Prostate gland (tissue), 2 donors: ENCODE data around the gene APBA2. TPM values are rescaled to one million over a fixed set of nuclear protein-coding genes. Genes with fewer than 3 reads are reported as not detected.

Experiments
- DNase-seq: peaks from one replicate; pipeline ENCODE4 v3.0.0-alpha.2; 2019; ENCODE audit warnings: low spot score
- H3K27ac ChIP-seq, 2 donors: fragments of 200-600 bp; sonication (generic); 2 replicates each; pipeline ENCODE4 v1.5.1; 2017 to 2019
- H3K27me3 ChIP-seq: fragments of 200-600 bp; sonication (generic); replicated peaks from 2 replicates; pipeline ENCODE4 v1.5.1; 2019; ENCODE audit not compliant: insufficient read depth
- H3K36me3 ChIP-seq, 2 donors: fragments of 200-600 bp; sonication (generic); 1 replicate in 1 of 2; 2 replicates in 1 of 2; pipeline versions ENCODE4 v1.5.1 to v1.8.1; 2017 to 2019
- H3K4me1 ChIP-seq: fragments of 200-600 bp; sonication (generic); replicated peaks from 2 replicates; pipeline ENCODE4 v1.5.1; 2019
- H3K4me3 ChIP-seq, 2 donors: fragments of 200-600 bp; sonication (generic); 2 replicates each; pipeline ENCODE4 v1.5.1; 2017 to 2019
- H3K9me3 ChIP-seq: fragments of 200-600 bp; sonication (generic); 2 replicates; pipeline ENCODE4 v1.5.1; 2017
- POLR2A ChIP-seq: fragments of 450-650 bp; IDR thresholded peaks from one replicate; pipeline ENCODE4 v1.6.1; 2016; ENCODE audit warnings: antibody characterized with exemption, mild to moderate bottlenecking
- POLR2AphosphoS5 ChIP-seq: sonication (generic); formaldehyde crosslinking; IDR thresholded peaks from one replicate; pipeline ENCODE4 v1.6.1; 2017; ENCODE audit warnings: antibody characterized with exemption
- WGBS: methylation state at CpG from one replicate; pipeline ENCODE4 v1.1.5; 2018; 5-methylcytosine and 5-hydroxymethylcytosine counted together
- intact Hi-C: fragments of 100-400 bp; cut with DNase I; formaldehyde crosslinking; loops from one replicate; pipeline ENCODE4 v1.14.2; 2022
- total RNA-seq, 2 donors: library from RNA; depleted of rRNA; stranded (reverse); fragments of >200 nt; gene quantifications; one replicate each; pipeline ENCODE4 v1.1.0, GENCODE V29; 2016
- TF ChIP-seq, protein P1 (sequence below), 4 experiments: fragments of 200-600 bp in 2 of 4; fragments of 450-650 bp in 2 of 4; sonication (generic) in 2 of 4; IDR thresholded peaks; 1 replicate in 3 of 4; 2 replicates in 1 of 4; pipeline ENCODE4 v1.5.1; 2016 to 2019; ENCODE audit warnings: antibody characterized with exemption in 4 of 4, mild to moderate bottlenecking in 2 of 4, moderate library complexity in 2 of 4

The APBA2 gene
- total RNA-seq, 2 donors from 2014 or later: 2.6 to 25.3 TPM

DNA sequence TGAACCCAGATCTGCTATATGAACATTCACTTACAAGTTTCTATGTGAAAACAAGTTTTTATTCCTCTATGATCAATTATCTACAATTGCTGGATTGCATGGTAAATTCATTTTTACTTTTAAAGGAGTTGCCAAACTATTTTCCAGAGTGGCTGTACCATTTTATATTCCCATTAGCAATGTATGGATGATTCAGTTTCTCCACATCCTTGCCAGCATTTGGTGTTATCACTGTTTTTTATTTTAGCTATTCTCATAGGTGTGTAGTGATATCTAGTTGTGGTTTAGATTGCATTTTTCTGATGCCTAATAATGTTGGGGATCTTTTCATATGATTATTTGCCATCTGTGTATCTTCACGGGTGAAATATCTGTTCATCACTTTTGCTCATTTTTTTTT lies 78.3 kb downstream of the APBA2 start:
- Histone ChIP-seq H3K27ac (no peak overlapping the region), H3K4me1 (no peaks in the 10 kb centered on the region), H3K36me3 (no peaks in the 10 kb centered on the region), H3K27me3 (no peaks in the 10 kb centered on the region), H3K9me3 (no peaks in the 10 kb centered on the region), H3K4me3 (no peak overlapping the region)
- WGBS: 90% methylated on average over 1 of the region's 1 CpG
- intact Hi-C loops: no loop called here
- no peak for DNase-seq
- TF ChIP-seq POLR2AphosphoS5: no peak
- no peak for TF ChIP-seq POLR2A
- TF ChIP-seq, protein P1, sequence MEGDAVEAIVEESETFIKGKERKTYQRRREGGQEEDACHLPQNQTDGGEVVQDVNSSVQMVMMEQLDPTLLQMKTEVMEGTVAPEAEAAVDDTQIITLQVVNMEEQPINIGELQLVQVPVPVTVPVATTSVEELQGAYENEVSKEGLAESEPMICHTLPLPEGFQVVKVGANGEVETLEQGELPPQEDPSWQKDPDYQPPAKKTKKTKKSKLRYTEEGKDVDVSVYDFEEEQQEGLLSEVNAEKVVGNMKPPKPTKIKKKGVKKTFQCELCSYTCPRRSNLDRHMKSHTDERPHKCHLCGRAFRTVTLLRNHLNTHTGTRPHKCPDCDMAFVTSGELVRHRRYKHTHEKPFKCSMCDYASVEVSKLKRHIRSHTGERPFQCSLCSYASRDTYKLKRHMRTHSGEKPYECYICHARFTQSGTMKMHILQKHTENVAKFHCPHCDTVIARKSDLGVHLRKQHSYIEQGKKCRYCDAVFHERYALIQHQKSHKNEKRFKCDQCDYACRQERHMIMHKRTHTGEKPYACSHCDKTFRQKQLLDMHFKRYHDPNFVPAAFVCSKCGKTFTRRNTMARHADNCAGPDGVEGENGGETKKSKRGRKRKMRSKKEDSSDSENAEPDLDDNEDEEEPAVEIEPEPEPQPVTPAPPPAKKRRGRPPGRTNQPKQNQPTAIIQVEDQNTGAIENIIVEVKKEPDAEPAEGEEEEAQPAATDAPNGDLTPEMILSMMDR (IDR thresholded peaks at IDR 0.05): no peak

DNA sequence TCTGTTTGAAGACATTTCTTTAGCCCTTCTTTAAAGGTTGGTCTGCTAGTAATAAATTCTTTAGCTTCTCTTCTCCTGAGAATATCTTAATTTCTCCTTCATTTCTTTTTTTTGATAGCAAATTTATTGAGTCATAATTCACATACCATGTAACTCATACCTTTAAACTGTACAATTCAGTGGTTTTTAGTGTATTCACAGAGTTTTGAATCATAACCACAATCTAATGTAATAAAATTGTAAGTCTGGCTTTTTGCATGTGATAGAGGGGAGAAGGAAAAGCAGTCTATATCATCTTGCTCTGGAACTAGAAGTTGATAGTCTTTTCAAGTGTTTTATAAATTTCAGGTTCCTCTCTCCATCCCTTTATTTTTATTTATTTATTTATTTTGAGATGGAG lies 81.3 kb downstream of the APBA2 start:
- Histone ChIP-seq H3K9me3 (no peaks in the 10 kb centered on the region), H3K4me3 (no peak overlapping the region), H3K36me3 (no peaks in the 10 kb centered on the region), H3K27me3 (no peaks in the 10 kb centered on the region), H3K27ac (no peak overlapping the region), H3K4me1 (no peaks in the 10 kb centered on the region)
- intact Hi-C loops: no loop called here
- no peak for DNase-seq
- TF ChIP-seq, protein P1 (IDR thresholded peaks at IDR 0.05): no peak
- no peak for TF ChIP-seq POLR2AphosphoS5
- no peak for TF ChIP-seq POLR2A

DNA sequence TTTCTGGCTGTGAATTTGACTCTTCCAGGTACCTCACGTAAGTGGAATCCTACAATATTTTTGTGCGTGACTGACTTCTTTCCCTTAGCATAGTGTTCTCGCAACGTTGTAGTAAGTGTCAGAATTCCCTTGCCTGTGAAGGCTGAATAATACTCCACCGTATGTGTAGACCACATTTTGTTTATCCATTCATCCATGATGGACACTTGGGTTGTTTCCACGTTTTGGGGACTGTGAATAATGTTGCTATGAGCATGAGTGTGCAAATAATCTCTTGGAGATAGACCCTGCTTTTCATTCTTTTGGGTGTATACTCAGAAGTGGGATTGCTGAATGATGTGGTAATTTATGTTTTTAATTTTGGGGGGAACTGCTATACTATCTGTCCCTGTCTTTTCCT lies 82.2 kb downstream of the APBA2 start:
- Histone ChIP-seq H3K27ac (no peak overlapping the region), H3K36me3 (no peaks in the 10 kb centered on the region)
- DNase-seq: no peak

DNA sequence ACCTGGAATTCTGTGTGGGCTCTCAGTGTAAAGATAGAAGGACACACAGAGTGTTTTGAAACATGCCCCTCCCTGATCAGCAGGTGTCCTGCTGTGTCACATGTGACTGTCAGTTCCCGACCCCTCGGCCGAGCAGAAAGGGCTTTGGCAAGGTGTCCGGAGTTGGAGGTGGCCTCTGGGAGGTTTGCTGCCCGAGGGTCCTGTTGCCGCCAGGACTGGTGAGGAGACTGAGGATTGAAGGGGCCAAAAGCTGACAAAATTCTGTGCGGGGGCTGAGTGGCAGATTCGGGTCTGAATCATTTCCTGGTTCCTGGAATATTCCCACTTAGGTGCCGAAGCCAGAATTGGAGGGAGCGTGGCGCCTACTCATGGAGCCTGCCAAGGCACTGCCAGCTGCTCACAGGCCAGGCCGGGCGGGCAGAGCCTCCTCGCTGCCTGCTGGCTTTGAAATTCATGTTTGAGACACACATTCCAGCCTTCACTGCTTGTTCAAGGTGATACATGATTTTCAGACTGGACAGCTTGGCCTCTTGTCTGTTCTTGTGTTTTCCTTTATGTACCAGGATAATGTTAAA lies 83.8 kb downstream of the APBA2 start:
- Histone ChIP-seq H3K36me3 (no peaks in the 10 kb centered on the region), H3K9me3 (no peaks in the 10 kb centered on the region), H3K4me3 (no peak overlapping the region), H3K27me3 (no peaks in the 10 kb centered on the region), H3K27ac (no peak overlapping the region), H3K4me1 (no peaks in the 10 kb centered on the region)
- DNase-seq: no peak
- 81% methylated on average over 14 of the region's 14 CpGs for WGBS
- TF ChIP-seq, protein P1 (IDR thresholded peaks at IDR 0.05): no peak
- TF ChIP-seq POLR2A (no peak), POLR2AphosphoS5 (no peak)
- intact Hi-C loops: no loop called here

More for the DNA sequence above, 82.2 kb downstream of the APBA2 start:
- no peak for TF ChIP-seq POLR2A
- TF ChIP-seq POLR2AphosphoS5: no peak
- TF ChIP-seq, protein P1 (IDR thresholded peaks at IDR 0.05): no peak
- no peak overlapping the region for H3K4me3 ChIP-seq
- WGBS: 89% methylated on average over 6 of the region's 6 CpGs
- no peaks in the 10 kb centered on the region for H3K4me1 ChIP-seq
- H3K27me3 ChIP-seq: no peaks in the 10 kb centered on the region
- intact Hi-C loops: no loop called here
- no peaks in the 10 kb centered on the region for H3K9me3 ChIP-seq

DNA sequence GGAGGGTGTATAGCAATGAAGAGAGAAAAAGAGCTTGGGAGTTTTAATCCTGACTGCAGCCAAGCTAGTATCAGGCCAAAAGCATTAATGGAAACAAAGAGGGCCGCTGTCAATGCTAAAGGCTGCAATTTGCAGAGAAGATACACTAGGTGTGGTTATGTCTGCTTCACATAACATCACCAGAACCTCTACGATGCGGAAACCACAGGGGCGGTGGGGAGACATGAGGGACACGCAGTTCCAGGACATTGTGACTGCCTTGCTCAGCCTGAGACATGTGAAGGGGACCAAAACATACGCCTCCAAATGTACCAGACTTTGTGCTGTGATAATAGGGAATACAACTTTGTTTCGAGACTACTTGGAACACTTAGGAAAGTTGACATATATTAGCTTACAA lies 88.4 kb downstream of the APBA2 start:
- Histone ChIP-seq H3K27me3 (no peaks in the 10 kb centered on the region), H3K4me3 (no peak overlapping the region), H3K4me1 (no peaks in the 10 kb centered on the region), H3K9me3 (no peaks in the 10 kb centered on the region), H3K36me3 (no peaks in the 10 kb centered on the region), H3K27ac (no peak overlapping the region)
- WGBS: 69% methylated on average over 7 of the region's 7 CpGs
- TF ChIP-seq POLR2A (no peak), POLR2AphosphoS5 (no peak)
- TF ChIP-seq, protein P1 (IDR thresholded peaks at IDR 0.05): no peak
- DNase-seq: no peak
- intact Hi-C loops: no loop called here
